AG20443 (cell line): Measurements from ENCODE around the gene HAGHL.

Source experiments
- DNase-seq: peaks from one replicate; pipeline ENCODE4 v3.0.0; 2012; ENCODE audit warnings: low spot score, mixed read lengths

HAGHL gene

GRCh38 chr16:759110-759910 lies 32.4 kb downstream of the HAGHL start:
- DNase-seq: no peak

- no peak for DNase-seq
Observed at GRCh38 chr16:760065-760464, 33.2 kb downstream of the HAGHL start.

- DNase-seq: peak; percentile 59
Observed at GRCh38 chr16:760545-761343, 33.8 kb downstream of the HAGHL start, which contains the start of gene MSLN. MSLN (plus strand) TSS chr16:760734; CDS start chr16:762681, 1,947 bp downstream.

- no peak for DNase-seq
Observed at GRCh38 chr16:761625-762513, 35.0 kb downstream of the HAGHL start.

GRCh38 chr16:762595-763268 lies 35.8 kb downstream of the HAGHL start:
- DNase-seq: no peak

- no peak for DNase-seq
Observed at GRCh38 chr16:763369-764183, 36.7 kb downstream of the HAGHL start.

GRCh38 chr16:764184-764750 lies 37.4 kb downstream of the HAGHL start:
- no peak for DNase-seq

GRCh38 chr16:764848-765487 lies 38.1 kb downstream of the HAGHL start:
- no peak for DNase-seq

- DNase-seq: no peak
Observed at GRCh38 chr16:765488-765865, 38.6 kb downstream of the HAGHL start.

- no peak for DNase-seq
Observed at GRCh38 chr16:766008-766819, 39.3 kb downstream of the HAGHL start.

GRCh38 chr16:766820-767640 lies 40.1 kb downstream of the HAGHL start:
- DNase-seq: no peak

- no peak for DNase-seq
Observed at GRCh38 chr16:767743-768235, 40.9 kb downstream of the HAGHL start.

GRCh38 chr16:768428-768827 lies 41.5 kb downstream of the HAGHL start:
- DNase-seq: no peak

- DNase-seq: no peak
Observed at GRCh38 chr16:769184-769784, 42.4 kb downstream of the HAGHL start.

- no peak for DNase-seq
Observed at GRCh38 chr16:769934-770333, 43.0 kb downstream of the HAGHL start.

GRCh38 chr16:770411-770810 lies 43.5 kb downstream of the HAGHL start:
- DNase-seq: no peak

GRCh38 chr16:772959-773358 lies 46.1 kb downstream of the HAGHL start:
- DNase-seq: no peak
